OCI-LY7 (cell line): ENCODE measurements around the gene HSPB6. TPM values are rescaled to one million over a fixed set of nuclear protein-coding genes. Genes with fewer than 3 reads are reported as not detected.

Source experiments
- BruUV-seq: library from RNA; stranded (reverse); fragments of 400-500 nt; replicated peaks from 2 replicates; lab custom pipeline; 2021; lab: Mats Ljungman, UMichigan
- CTCF ChIA-PET: fragments of 300-600 bp; sonication (Branson Sonifier 250); formaldehyde crosslinking; loops from one replicate; lab custom pipeline; 2022; ENCODE audit warnings: antibody characterized with exemption; ENCODE audit not compliant: unreplicated experiment; lab: Charles Lee
- POLR2A ChIA-PET: fragments of 300-600 bp; sonication (Branson Sonifier 250); formaldehyde crosslinking; loops from one replicate; lab custom pipeline; 2022; ENCODE audit warnings: antibody characterized with exemption; lab: Charles Lee
- DNase-seq: peaks from one replicate; pipeline ENCODE4 v3.0.0-alpha.2; 2015; ENCODE audit warnings: low spot score
- H2AFZ ChIP-seq: fragments of 200-600 bp; sonication (generic), shearing (Covaris generic); 2 replicates; pipeline ENCODE4 v1.6.1; 2014; ENCODE audit warnings: mild to moderate bottlenecking, antibody characterized with exemption, low read length, moderate library complexity
- H3K27ac ChIP-seq: fragments of 200-600 bp; sonication (generic); 2 replicates; pipeline ENCODE4 v1.5.1; 2014; ENCODE audit warnings: mixed run types, low read depth, mild to moderate bottlenecking, moderate library complexity, low read length, inconsistent platforms; ENCODE audit not compliant: poor library complexity, severe bottlenecking
- H3K36me3 ChIP-seq: fragments of 200-600 bp; sonication (generic); 2 replicates; pipeline ENCODE4 v1.6.1; 2014; ENCODE audit warnings: mild to moderate bottlenecking, antibody characterized with exemption, low read length, moderate library complexity, mixed read lengths; ENCODE audit not compliant: insufficient read depth
- H3K4me1 ChIP-seq: fragments of 200-600 bp; sonication (generic); 2 replicates; pipeline ENCODE4 v1.5.1; 2014; ENCODE audit warnings: mild to moderate bottlenecking, low read length; ENCODE audit not compliant: insufficient read depth, poor library complexity, severe bottlenecking
- H3K4me2 ChIP-seq: fragments of 200-600 bp; sonication (generic); 2 replicates; pipeline ENCODE4 v1.6.1; 2014; ENCODE audit warnings: mild to moderate bottlenecking, low read length
- H3K4me3 ChIP-seq: fragments of 200-600 bp; sonication (generic); 2 replicates; pipeline ENCODE4 v1.5.1; 2014; ENCODE audit warnings: mild to moderate bottlenecking, low read depth, low read length; ENCODE audit not compliant: poor library complexity, severe bottlenecking
- H3K79me2 ChIP-seq: fragments of 200-600 bp; sonication (generic); 2 replicates; pipeline ENCODE4 v1.6.1; 2016; ENCODE audit warnings: low read depth, mild to moderate bottlenecking, low read length, moderate library complexity, mixed read lengths; ENCODE audit not compliant: insufficient read depth
- H3K9me2 ChIP-seq: fragments of 200-600 bp; sonication (generic); 2 replicates; pipeline ENCODE4 v1.6.1; 2016; ENCODE audit warnings: mild to moderate bottlenecking, low read length, mixed read lengths; ENCODE audit not compliant: insufficient read depth
- H3K9me3 ChIP-seq: fragments of 200-600 bp; sonication (generic); 2 replicates; pipeline ENCODE4 v1.6.1; 2014; ENCODE audit warnings: mild to moderate bottlenecking, mixed run types, low read length, mixed read lengths
- H4K20me1 ChIP-seq: fragments of 200-600 bp; sonication (generic); 2 replicates; pipeline ENCODE4 v1.6.1; 2014; ENCODE audit warnings: mild to moderate bottlenecking, antibody characterized with exemption, low read length, moderate library complexity, mixed read lengths; ENCODE audit not compliant: insufficient read depth
- CTCF ChIP-seq: fragments of 200-600 bp; sonication (generic); conservative IDR thresholded peaks from 2 replicates; pipeline ENCODE4 v1.5.1; 2014; ENCODE audit warnings: mild to moderate bottlenecking, antibody characterized with exemption, low read length, moderate library complexity, mixed read lengths
- EZH2phosphoT487 ChIP-seq: fragments of 200-600 bp; sonication (generic); IDR thresholded peaks from 2 replicates; pipeline ENCODE4 v1.6.1; 2018; ENCODE audit warnings: low read depth, borderline replicate concordance, mild to moderate bottlenecking, mixed run types, antibody characterized with exemption, low read length, moderate library complexity, mixed read lengths
- intact Hi-C: fragments of 100-400 bp; cut with micrococcal nuclease; formaldehyde crosslinking; loops from one replicate; pipeline ENCODE4 v1.10.0; 2022; ENCODE audit not compliant: unreplicated experiment
- total RNA-seq, 2 experiments: library from RNA; depleted of rRNA in 1 of 2; stranded (reverse); fragments of >200 nt in 1 of 2; shearing (Covaris generic) in 1 of 2; gene quantifications; 2 replicates each; pipeline ENCODE4 v1.2.3, GENCODE V29; 2014 to 2022

Gene HSPB6
- total RNA-seq, 2 experiments from 2014 or later = 1.7 TPM; not detected in 1

- Histone ChIP-seq H3K79me2 (peaks cover under 1% of the 10 kb centered on the region; the same call in 1 of the 2 replicates), H3K4me3 (no peak overlapping the region), H3K36me3 (peaks cover 53% of the 10 kb centered on the region), H2AFZ (no peak overlapping the region), H3K9me3 (0 out of 2 replicates have a peak, but pooled peaks cover 8% of the 10 kb centered on the region), H3K4me1 (peaks cover 3% of the 10 kb centered on the region), H3K27ac (no peak overlapping the region), H3K4me2 (no peak overlapping the region), H3K9me2 (no peaks in the 10 kb centered on the region), H4K20me1 (no peaks in the 10 kb centered on the region)
- intact Hi-C loops = no loop called here
- BruUV-seq = no TSS peak
- TF ChIP-seq CTCF (no peak), EZH2phosphoT487 (no peak)
- no peak for DNase-seq
- CTCF ChIA-PET = no interaction called here
- POLR2A ChIA-PET = interaction anchor here (0.6 kb wide), 1 partner anchor 79 kb away, joined by 3 read pairs; no protein-coding TSS in a partner anchor
Observed at GRCh38 chr19:35764432-35765315, 7.8 kb upstream of the HSPB6 start.

GRCh38 chr19:35760711-35761349 is 4.0 kb upstream of the HSPB6 start:
- Histone ChIP-seq H2AFZ (no peak overlapping the region), H3K4me2 (no peak overlapping the region), H3K79me2 (peaks cover 13% of the 10 kb centered on the region; the same call in 1 of the 2 replicates), H3K36me3 (peaks cover 42% of the 10 kb centered on the region), H3K9me2 (no peaks in the 10 kb centered on the region), H3K9me3 (0 out of 2 replicates have a peak, but pooled peaks cover 8% of the 10 kb centered on the region), H3K27ac (no peak overlapping the region), H3K4me1 (peaks cover 21% of the 10 kb centered on the region), H4K20me1 (no peaks in the 10 kb centered on the region), H3K4me3 (no peak overlapping the region)
- no peak for DNase-seq
- ChIA-PET POLR2A (no interaction called here), CTCF (no interaction called here)
- no peak for TF ChIP-seq CTCF
- TF ChIP-seq EZH2phosphoT487 = no peak
- intact Hi-C loops = no loop called here
- no TSS peak for BruUV-seq
